OCI-LY3 (cell line): Measurements from ENCODE around the gene NFX1.
A peak's percentile ranks its signal among the peaks of the same experiment; 100 is the strongest.

Experiments
- H2AFZ ChIP-seq: fragments of 200-600, 300-600 bp; shearing (Covaris generic); 2 replicates; pipeline ENCODE4 v1.6.0; 2014; ENCODE audit warnings: antibody characterized with exemption, low read depth, low read length
- H3K27ac ChIP-seq: fragments of 200-600, 300-600 bp; sonication (generic); 2 replicates; pipeline ENCODE4 v1.5.1; 2014; ENCODE audit warnings: mild to moderate bottlenecking, low read length, moderate library complexity, mixed read lengths
- H3K27me3 ChIP-seq: fragments of 200-600, 300-600 bp; sonication (generic); 2 replicates; pipeline ENCODE4 v1.6.1; 2014; ENCODE audit warnings: low read depth, low read length, mixed read lengths
- H3K36me3 ChIP-seq: fragments of 200-600, 300-600 bp; sonication (generic); replicated peaks from 2 replicates; pipeline ENCODE3; 2014; ENCODE audit warnings: low read depth, low read length, mixed read lengths
- H3K4me1 ChIP-seq: fragments of 300-600, 200-600 bp; sonication (generic); 2 replicates; pipeline ENCODE4 v1.6.1; 2014; ENCODE audit warnings: low read length, mixed read lengths
- H3K4me2 ChIP-seq: fragments of 200-600, 300-600 bp; sonication (generic); 2 replicates; pipeline ENCODE4 v1.6.1; 2014; ENCODE audit warnings: low read length, mixed read lengths
- H3K4me3 ChIP-seq: fragments of 300-600, 200-600 bp; sonication (generic); 2 replicates; pipeline ENCODE4 v1.5.1; 2014; ENCODE audit warnings: antibody characterized with exemption, mild to moderate bottlenecking, low read length, moderate library complexity
- H3K79me2 ChIP-seq: fragments of 300-600, 200-600 bp; shearing (Covaris generic); 2 replicates; pipeline ENCODE4 v1.6.1; 2014; ENCODE audit warnings: mild to moderate bottlenecking, low read length, mixed read lengths
- H3K9ac ChIP-seq: fragments of 300-600, 200-600 bp; shearing (Covaris generic); 2 replicates; pipeline ENCODE4 v1.6.0; 2014; ENCODE audit warnings: mild to moderate bottlenecking, low read length, moderate library complexity
- H3K9me3 ChIP-seq: fragments of 200-600, 300-600 bp; shearing (Covaris generic); 2 replicates; pipeline ENCODE4 v1.6.1; 2014; ENCODE audit warnings: low read length, mixed read lengths; ENCODE audit not compliant: insufficient read depth
- H4K20me1 ChIP-seq: fragments of 200-600, 300-600 bp; sonication (generic); 2 replicates; pipeline ENCODE4 v1.6.1; 2016; ENCODE audit warnings: low read length, mixed read lengths; ENCODE audit not compliant: insufficient read depth
- EZH2phosphoT487 ChIP-seq: fragments of 200-600 bp; shearing (Covaris generic); IDR thresholded peaks from 2 replicates; pipeline ENCODE4 v1.6.1; 2018; ENCODE audit warnings: antibody characterized with exemption, mixed run types, low read depth
- TF ChIP-seq, protein P1 (sequence below): fragments of 200-600, 300-600 bp; sonication (generic); IDR thresholded peaks from 2 replicates; pipeline ENCODE4 v1.5.1; 2014; ENCODE audit warnings: antibody characterized with exemption, low read length, low read depth

Gene NFX1

DNA sequence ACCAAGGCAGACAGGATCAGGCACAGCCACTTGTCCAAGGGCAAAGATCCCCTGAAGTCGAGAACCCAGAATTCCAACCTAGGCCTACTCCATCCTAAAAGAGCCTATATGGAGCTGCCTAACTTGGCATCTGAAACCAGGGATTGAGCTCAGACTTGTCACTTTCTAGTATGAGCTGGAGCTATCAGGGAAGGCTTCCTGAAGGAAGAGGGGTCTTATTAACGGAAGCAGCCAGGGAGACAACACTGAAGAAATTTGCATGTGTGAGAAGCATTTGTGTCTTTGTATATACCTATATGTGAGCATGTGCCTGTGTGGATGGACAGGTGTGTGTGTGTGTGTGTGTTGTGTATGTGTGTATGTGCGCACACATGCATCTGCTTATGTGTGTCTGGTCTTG is 116.7 kb downstream of the NFX1 start:
- Histone ChIP-seq H3K79me2 (no peaks in the 10 kb centered on the region), H3K9me3 (no peaks in the 10 kb centered on the region), H3K27me3 (no peaks in the 10 kb centered on the region), H3K4me2 (no peak overlapping the region), H3K4me3 (no peak overlapping the region), H3K27ac (no peak overlapping the region), H3K36me3 (no peaks in the 10 kb centered on the region), H3K9ac (no peak overlapping the region), H2AFZ (no peak overlapping the region), H3K4me1 (peaks cover 4% of the 10 kb centered on the region; the same call in 1 of the 2 replicates), H4K20me1 (no peaks in the 10 kb centered on the region)
- TF ChIP-seq, protein P1, sequence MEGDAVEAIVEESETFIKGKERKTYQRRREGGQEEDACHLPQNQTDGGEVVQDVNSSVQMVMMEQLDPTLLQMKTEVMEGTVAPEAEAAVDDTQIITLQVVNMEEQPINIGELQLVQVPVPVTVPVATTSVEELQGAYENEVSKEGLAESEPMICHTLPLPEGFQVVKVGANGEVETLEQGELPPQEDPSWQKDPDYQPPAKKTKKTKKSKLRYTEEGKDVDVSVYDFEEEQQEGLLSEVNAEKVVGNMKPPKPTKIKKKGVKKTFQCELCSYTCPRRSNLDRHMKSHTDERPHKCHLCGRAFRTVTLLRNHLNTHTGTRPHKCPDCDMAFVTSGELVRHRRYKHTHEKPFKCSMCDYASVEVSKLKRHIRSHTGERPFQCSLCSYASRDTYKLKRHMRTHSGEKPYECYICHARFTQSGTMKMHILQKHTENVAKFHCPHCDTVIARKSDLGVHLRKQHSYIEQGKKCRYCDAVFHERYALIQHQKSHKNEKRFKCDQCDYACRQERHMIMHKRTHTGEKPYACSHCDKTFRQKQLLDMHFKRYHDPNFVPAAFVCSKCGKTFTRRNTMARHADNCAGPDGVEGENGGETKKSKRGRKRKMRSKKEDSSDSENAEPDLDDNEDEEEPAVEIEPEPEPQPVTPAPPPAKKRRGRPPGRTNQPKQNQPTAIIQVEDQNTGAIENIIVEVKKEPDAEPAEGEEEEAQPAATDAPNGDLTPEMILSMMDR = no peak
- no peak for TF ChIP-seq EZH2phosphoT487

DNA sequence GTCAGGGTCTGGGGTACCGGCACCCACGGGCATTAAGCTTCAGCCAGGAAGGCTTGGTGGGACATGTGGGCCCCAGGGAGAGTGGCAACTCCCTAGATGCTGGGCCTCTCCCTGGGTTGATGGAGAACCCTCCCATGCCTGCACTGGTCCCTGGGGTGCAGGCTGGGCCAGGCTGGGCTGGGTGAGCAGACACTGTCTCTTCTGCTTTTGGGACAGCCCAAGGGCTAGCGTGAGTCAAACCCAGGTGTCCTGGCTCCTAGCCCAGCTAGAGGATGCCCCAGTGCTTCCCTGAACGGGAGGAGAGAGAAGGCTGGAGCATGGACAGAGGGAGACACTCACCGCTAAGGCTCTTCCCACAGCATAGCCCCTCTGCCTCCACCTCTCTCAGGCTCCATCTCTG is 117.8 kb downstream of the NFX1 start:
- Histone ChIP-seq H3K4me1 (peaks cover 2% of the 10 kb centered on the region; the same call in 1 of the 2 replicates), H3K79me2 (no peaks in the 10 kb centered on the region), H4K20me1 (no peaks in the 10 kb centered on the region), H3K4me3 (no peak overlapping the region), H2AFZ (no peak overlapping the region), H3K9ac (no peak overlapping the region), H3K36me3 (no peaks in the 10 kb centered on the region), H3K9me3 (no peaks in the 10 kb centered on the region), H3K27me3 (no peaks in the 10 kb centered on the region), H3K4me2 (no peak overlapping the region), H3K27ac (no peak overlapping the region)
- TF ChIP-seq, protein P1 = no peak
- TF ChIP-seq EZH2phosphoT487 = no peak

DNA sequence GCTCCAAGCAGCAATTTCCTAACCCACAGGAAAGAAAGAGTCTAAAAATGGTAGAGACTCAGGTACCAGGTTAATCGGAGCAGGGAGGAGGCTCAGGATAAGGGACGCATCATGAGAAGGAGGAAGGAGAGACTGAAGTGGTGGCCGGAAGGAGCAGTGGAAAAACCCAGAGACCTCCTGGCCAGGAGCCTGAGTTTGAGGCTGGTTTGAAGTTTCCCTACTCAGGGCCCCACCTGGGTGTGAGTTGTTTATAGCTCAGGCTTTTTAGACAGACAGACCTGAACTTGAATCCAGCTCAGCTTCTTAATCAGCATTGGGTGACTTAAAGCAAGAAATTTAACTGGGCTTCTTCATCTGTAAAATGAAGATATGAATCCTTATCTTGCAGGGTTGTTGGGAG is 124.0 kb downstream of the NFX1 start:
- no peaks in the 10 kb centered on the region for H3K36me3 ChIP-seq
- no peaks in the 10 kb centered on the region for H4K20me1 ChIP-seq
- H3K79me2 ChIP-seq = no peaks in the 10 kb centered on the region
- H3K27me3 ChIP-seq = peaks cover under 1% of the 10 kb centered on the region; the same call in 1 of the 2 replicates
- H3K27ac ChIP-seq = no peak overlapping the region
- H3K9me3 ChIP-seq = no peaks in the 10 kb centered on the region
- no peak overlapping the region for H3K9ac ChIP-seq
- no peak overlapping the region for H2AFZ ChIP-seq
- H3K4me1 ChIP-seq = peaks cover 12% of the 10 kb centered on the region
- H3K4me3 ChIP-seq = no peak overlapping the region
- TF ChIP-seq, protein P1 = no peak
- TF ChIP-seq EZH2phosphoT487 = no peak
- H3K4me2 ChIP-seq = no peak overlapping the region

DNA sequence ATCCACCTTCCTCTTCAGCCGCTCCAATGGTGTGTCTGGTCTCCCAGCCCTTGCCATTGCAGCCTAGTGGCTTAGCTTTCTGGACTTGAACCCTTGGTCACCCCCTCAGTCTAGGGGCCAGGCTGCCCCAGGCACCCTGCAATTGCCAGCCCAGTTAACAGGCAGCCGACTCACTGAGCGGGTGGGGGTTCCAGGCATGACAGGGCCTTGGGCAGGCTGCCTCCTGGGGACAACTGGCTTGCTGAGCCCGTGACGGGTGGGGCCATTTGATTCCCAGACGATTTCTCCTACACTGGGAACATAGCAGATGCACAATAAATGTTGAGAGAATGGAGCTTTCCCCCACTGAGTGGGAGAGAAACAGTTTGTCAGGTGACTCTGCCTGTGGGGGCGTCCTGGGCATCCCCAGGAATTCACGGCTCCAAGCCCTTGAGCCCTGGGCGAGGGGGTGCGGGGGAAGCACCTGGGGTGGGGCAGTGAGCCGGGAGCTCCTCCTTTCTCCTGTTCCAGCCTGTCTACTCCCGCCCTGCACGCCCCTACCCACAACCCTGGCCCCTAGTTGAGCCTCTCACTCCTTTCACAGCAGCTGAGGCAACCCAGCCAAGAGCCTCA is 124.7 kb downstream of the NFX1 start:
- H3K9ac ChIP-seq = no peak overlapping the region
- no peak overlapping the region for H3K27ac ChIP-seq
- no peaks in the 10 kb centered on the region for H4K20me1 ChIP-seq
- peaks cover 12% of the 10 kb centered on the region for H3K4me1 ChIP-seq
- H2AFZ ChIP-seq = peak overlapping the region; percentile 55; the same call in 1 of the 2 replicates
- H3K4me3 ChIP-seq = peak overlapping the region; percentile 34
- no peaks in the 10 kb centered on the region for H3K36me3 ChIP-seq
- peaks cover 5% of the 10 kb centered on the region for H3K27me3 ChIP-seq
- TF ChIP-seq, protein P1 = no peak
- TF ChIP-seq EZH2phosphoT487 = no peak
- H3K9me3 ChIP-seq = no peaks in the 10 kb centered on the region
- no peaks in the 10 kb centered on the region for H3K79me2 ChIP-seq
- peak overlapping the region; percentile 64 for H3K4me2 ChIP-seq
